LNCaP clone FGC (cell line): ENCODE data around the gene TMSB10.

ENCODE experiments used
- DNase-seq: peaks from one replicate; pipeline ENCODE4 v3.0.0-alpha.2; 2011; ENCODE audit warnings: low read depth
- H3K4me3 ChIP-seq: 2 replicates; pipeline ENCODE4 v1.5.1; 2011; ENCODE audit warnings: mild to moderate bottlenecking, low read depth, low read length, control low read depth
- CTCF ChIP-seq: IDR thresholded peaks from 2 replicates; pipeline ENCODE4 v1.5.1; 2012; ENCODE audit warnings: mild to moderate bottlenecking; ENCODE audit not compliant: control insufficient read depth, insufficient read depth; ENCODE audit errors: extremely low read depth

Gene TMSB10

GRCh38 chr2:84902526-84902925, 2.9 kb upstream of the TMSB10 start:
- no peak overlapping the region for H3K4me3 ChIP-seq
- no peak for DNase-seq
- TF ChIP-seq CTCF: no peak

- no peak for TF ChIP-seq CTCF
- DNase-seq: no peak
- H3K4me3 ChIP-seq: no peak overlapping the region
Measured at GRCh38 chr2:84904151-84904550, 1.3 kb upstream of the TMSB10 start.

- no peak for TF ChIP-seq CTCF
- DNase-seq: no peak
Measured at GRCh38 chr2:84904717-84905174, 710 bp upstream of the TMSB10 start.

GRCh38 chr2:84906108-84906899, 848 bp downstream of the TMSB10 start:
- TF ChIP-seq CTCF: no peak
- H3K4me3 ChIP-seq: peak overlapping the region; percentile 78
- no peak for DNase-seq

More at GRCh38 chr2:84904717-84905174, 710 bp upstream of the TMSB10 start:
- peak overlapping the region; percentile 78 for H3K4me3 ChIP-seq

- no peak for TF ChIP-seq CTCF
- H3K4me3 ChIP-seq: no peak overlapping the region
- DNase-seq: no peak
Measured at GRCh38 chr2:84906900-84907714, 1.7 kb downstream of the TMSB10 start.

GRCh38 chr2:84908948-84909713, 3.7 kb downstream of the TMSB10 start:
- H3K4me3 ChIP-seq: no peak overlapping the region
- no peak for TF ChIP-seq CTCF
- no peak for DNase-seq
